ENCODE data around the gene ZNF878. TPM values are rescaled to one million over a fixed set of nuclear protein-coding genes. Genes with fewer than 3 reads are reported as not detected.
"Not testable (repeated sequence)": the region's sequence is repeated elsewhere in the genome, so short reads cannot be mapped to it uniquely, and the experiment has no call there.

Gene ZNF878
- not detected for total RNA-seq

- H3K4me3 ChIP-seq (ENCODE audit: low read length) = peak within 1 kb of the TSS; percentile 45
- H3K9me3 ChIP-seq (ENCODE audit: low read depth, low read length) = no peaks in the 10 kb centered on the region
- peaks cover 19% of the 10 kb centered on the region for H3K4me1 ChIP-seq (ENCODE audit: insufficient read depth, low read length)
- H3K27me3 ChIP-seq (ENCODE audit: insufficient read depth, low read length) = peaks cover 4% of the 10 kb centered on the region
Observed at GRCh38 chr19:12052497-12053169, at the start of gene ZNF878. TSS of gene ZNF878 (minus strand) at chr19:12052961. CDS start at chr19:12052801, 160 bp downstream.

GRCh38 chr19:12098040-12098439, 45.3 kb upstream of the ZNF878 start:
- Histone ChIP-seq H3K27me3 (ENCODE audit: insufficient read depth, low read length) (no peaks in the 10 kb centered on the region), H3K4me1 (ENCODE audit: insufficient read depth, low read length) (peaks cover 5% of the 10 kb centered on the region), H3K9me3 (ENCODE audit: low read depth, low read length) (no peaks in the 10 kb centered on the region), H3K4me3 (ENCODE audit: low read length) (no peak overlapping the region)

- Histone ChIP-seq H3K4me1 (ENCODE audit: insufficient read depth, low read length) (peaks cover 15% of the 10 kb centered on the region), H3K27me3 (ENCODE audit: insufficient read depth, low read length) (no peaks in the 10 kb centered on the region), H3K4me3 (ENCODE audit: low read length) (no peak overlapping the region), H3K9me3 (ENCODE audit: low read depth, low read length) (no peaks in the 10 kb centered on the region)
Observed at GRCh38 chr19:12095111-12095790, 42.5 kb upstream of the ZNF878 start.

GRCh38 chr19:12093777-12094176, 41.0 kb upstream of the ZNF878 start:
- no peaks in the 10 kb centered on the region for H3K9me3 ChIP-seq (ENCODE audit: low read depth, low read length)
- H3K4me1 ChIP-seq (ENCODE audit: insufficient read depth, low read length) = peaks cover 15% of the 10 kb centered on the region
- H3K4me3 ChIP-seq (ENCODE audit: low read length) = no peak overlapping the region
- H3K27me3 ChIP-seq (ENCODE audit: insufficient read depth, low read length) = no peaks in the 10 kb centered on the region

GRCh38 chr19:12092956-12093355, 40.2 kb upstream of the ZNF878 start:
- Histone ChIP-seq H3K4me1 (ENCODE audit: insufficient read depth, low read length) (peaks cover 15% of the 10 kb centered on the region), H3K4me3 (ENCODE audit: low read length) (peak overlapping the region; percentile 37), H3K27me3 (ENCODE audit: insufficient read depth, low read length) (no peaks in the 10 kb centered on the region), H3K9me3 (ENCODE audit: low read depth, low read length) (no peaks in the 10 kb centered on the region)

- Histone ChIP-seq H3K27me3 (ENCODE audit: insufficient read depth, low read length) (no peaks in the 10 kb centered on the region), H3K9me3 (ENCODE audit: low read depth, low read length) (no peaks in the 10 kb centered on the region), H3K4me1 (ENCODE audit: insufficient read depth, low read length) (peaks cover 15% of the 10 kb centered on the region), H3K4me3 (ENCODE audit: low read length) (peak overlapping the region; percentile 37)
Observed at GRCh38 chr19:12092065-12092867, 39.5 kb upstream of the ZNF878 start.

- Histone ChIP-seq H3K9me3 (ENCODE audit: low read depth, low read length) (no peaks in the 10 kb centered on the region), H3K27me3 (ENCODE audit: insufficient read depth, low read length) (no peaks in the 10 kb centered on the region), H3K4me3 (ENCODE audit: low read length) (no peak overlapping the region), H3K4me1 (ENCODE audit: insufficient read depth, low read length) (peaks cover 15% of the 10 kb centered on the region)
Observed at GRCh38 chr19:12090807-12091206, 38.0 kb upstream of the ZNF878 start.

GRCh38 chr19:12085074-12085818, 32.5 kb upstream of the ZNF878 start:
- Histone ChIP-seq H3K4me1 (ENCODE audit: insufficient read depth, low read length) (no peaks in the 10 kb centered on the region), H3K9me3 (ENCODE audit: low read depth, low read length) (peaks cover 17% of the 10 kb centered on the region), H3K27me3 (ENCODE audit: insufficient read depth, low read length) (no peaks in the 10 kb centered on the region), H3K4me3 (ENCODE audit: low read length) (no peak overlapping the region)

GRCh38 chr19:12083336-12083735, 30.6 kb upstream of the ZNF878 start:
- H3K4me3 ChIP-seq (ENCODE audit: low read length); H3K27me3 ChIP-seq (ENCODE audit: insufficient read depth, low read length); H3K4me1 ChIP-seq (ENCODE audit: insufficient read depth, low read length): not testable (repeated sequence)
- peaks cover 30% of the 10 kb centered on the region for H3K9me3 ChIP-seq (ENCODE audit: low read depth, low read length)

- no peaks in the 10 kb centered on the region for H3K4me1 ChIP-seq (ENCODE audit: insufficient read depth, low read length)
- no peaks in the 10 kb centered on the region for H3K27me3 ChIP-seq (ENCODE audit: insufficient read depth, low read length)
- peaks cover 80% of the 10 kb centered on the region for H3K9me3 ChIP-seq (ENCODE audit: low read depth, low read length)
- H3K4me3 ChIP-seq (ENCODE audit: low read length) = no peak overlapping the region
Observed at GRCh38 chr19:12077375-12077774, 24.6 kb upstream of the ZNF878 start.

GRCh38 chr19:12076331-12076730, 23.6 kb upstream of the ZNF878 start:
- not testable (repeated sequence) for H3K4me1 ChIP-seq (ENCODE audit: insufficient read depth, low read length); H3K4me3 ChIP-seq (ENCODE audit: low read length); H3K27me3 ChIP-seq (ENCODE audit: insufficient read depth, low read length)
- H3K9me3 ChIP-seq (ENCODE audit: low read depth, low read length) = peaks cover 89% of the 10 kb centered on the region

GRCh38 chr19:12075538-12076139, 22.9 kb upstream of the ZNF878 start:
- Histone ChIP-seq H3K9me3 (ENCODE audit: low read depth, low read length) (peaks cover 89% of the 10 kb centered on the region), H3K4me3 (ENCODE audit: low read length) (no peak overlapping the region), H3K27me3 (ENCODE audit: insufficient read depth, low read length) (no peaks in the 10 kb centered on the region), H3K4me1 (ENCODE audit: insufficient read depth, low read length) (no peaks in the 10 kb centered on the region)

GRCh38 chr19:12064590-12065538, 12.1 kb upstream of the ZNF878 start, which contains the start of gene ZNF844:
TSS of gene ZNF844 (plus strand) at chr19:12064731. CDS start at chr19:12064874, 143 bp downstream.
- peaks cover 13% of the 10 kb centered on the region for H3K4me1 ChIP-seq (ENCODE audit: insufficient read depth, low read length)
- H3K4me3 ChIP-seq (ENCODE audit: low read length) = peak within 1 kb of the TSS; percentile 83
- no peaks in the 10 kb centered on the region for H3K9me3 ChIP-seq (ENCODE audit: low read depth, low read length)

More at GRCh38 chr19:12064590-12065538, 12.1 kb upstream of the ZNF878 start, which contains the start of gene ZNF844:
- no peaks in the 10 kb centered on the region for H3K27me3 ChIP-seq (ENCODE audit: insufficient read depth, low read length)
